ENCODE results near the gene ENDOU.

DNA sequence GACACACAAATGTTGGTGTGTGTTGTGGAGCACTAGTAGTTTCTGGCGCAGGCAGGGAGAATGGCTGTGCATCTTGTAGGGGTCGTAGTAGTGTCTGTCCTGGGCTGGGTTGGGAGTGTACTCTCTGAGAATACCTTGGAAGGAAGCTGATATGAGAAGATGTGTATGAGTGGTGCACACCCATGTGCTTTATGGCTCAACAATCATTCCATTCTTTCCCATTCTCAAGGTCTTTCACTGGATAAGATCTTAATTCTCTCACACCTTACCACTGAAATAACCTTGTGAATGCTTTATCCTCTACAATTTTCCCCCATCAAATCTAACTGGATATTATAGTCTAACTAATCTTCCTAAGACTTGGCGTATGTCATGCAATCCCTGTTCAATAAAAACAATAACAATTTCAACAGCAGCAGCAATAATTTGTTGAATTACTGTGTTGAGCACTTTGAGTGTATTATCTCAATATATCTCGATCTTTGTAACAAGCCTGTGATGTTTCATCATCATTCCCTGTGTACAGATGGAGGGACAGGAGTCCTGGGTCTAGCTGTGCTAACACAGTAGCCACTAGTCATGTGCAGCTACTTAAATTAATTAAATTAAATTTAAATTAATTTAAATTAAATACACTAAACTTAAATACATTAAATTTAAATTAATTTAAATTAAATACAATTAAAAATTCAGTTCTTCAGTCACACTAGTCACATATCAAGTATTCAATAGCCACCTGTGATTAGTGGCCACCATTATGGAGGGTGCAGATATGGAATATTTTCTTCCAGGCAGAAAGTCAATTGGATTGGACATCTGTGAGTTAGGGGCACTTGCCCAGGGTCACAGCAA lies 44.2 kb upstream of the ENDOU start:
- TF ChIP-seq, protein P1, sequence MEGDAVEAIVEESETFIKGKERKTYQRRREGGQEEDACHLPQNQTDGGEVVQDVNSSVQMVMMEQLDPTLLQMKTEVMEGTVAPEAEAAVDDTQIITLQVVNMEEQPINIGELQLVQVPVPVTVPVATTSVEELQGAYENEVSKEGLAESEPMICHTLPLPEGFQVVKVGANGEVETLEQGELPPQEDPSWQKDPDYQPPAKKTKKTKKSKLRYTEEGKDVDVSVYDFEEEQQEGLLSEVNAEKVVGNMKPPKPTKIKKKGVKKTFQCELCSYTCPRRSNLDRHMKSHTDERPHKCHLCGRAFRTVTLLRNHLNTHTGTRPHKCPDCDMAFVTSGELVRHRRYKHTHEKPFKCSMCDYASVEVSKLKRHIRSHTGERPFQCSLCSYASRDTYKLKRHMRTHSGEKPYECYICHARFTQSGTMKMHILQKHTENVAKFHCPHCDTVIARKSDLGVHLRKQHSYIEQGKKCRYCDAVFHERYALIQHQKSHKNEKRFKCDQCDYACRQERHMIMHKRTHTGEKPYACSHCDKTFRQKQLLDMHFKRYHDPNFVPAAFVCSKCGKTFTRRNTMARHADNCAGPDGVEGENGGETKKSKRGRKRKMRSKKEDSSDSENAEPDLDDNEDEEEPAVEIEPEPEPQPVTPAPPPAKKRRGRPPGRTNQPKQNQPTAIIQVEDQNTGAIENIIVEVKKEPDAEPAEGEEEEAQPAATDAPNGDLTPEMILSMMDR (conservative IDR thresholded peaks at IDR 0.05): no peak
- TF ChIP-seq EZH2 (IDR thresholded peaks at IDR 0.05; ENCODE audit: low read depth): no peak

All from PC-9 (cell line).